ENCODE measurements around the gene HEPACAM2. TPM values are rescaled to one million over a fixed set of nuclear protein-coding genes. Genes with fewer than 3 reads are reported as not detected.

HEPACAM2 gene
- total RNA-seq, 1 experiment from 2014 or later, result not detected

- H3K4me1 Mint-ChIP-seq (ENCODE audit: low read depth, unreplicated experiment), result no peaks in the 10 kb centered on the region
Measured at GRCh38 chr7:93138576-93138975, 87.7 kb downstream of the HEPACAM2 start.

More at GRCh38 chr7:93138576-93138975, 87.7 kb downstream of the HEPACAM2 start:
- no peak for DNase-seq
- Mint-ChIP-seq H3K27me3 (ENCODE audit: unreplicated experiment) (no peaks in the 10 kb centered on the region), H3K4me3 (ENCODE audit: low read depth, unreplicated experiment) (no peak overlapping the region), H3K9me3 (ENCODE audit: low read depth, unreplicated experiment) (peaks cover 12% of the 10 kb centered on the region), H3K36me3 (ENCODE audit: insufficient read depth, unreplicated experiment) (no peaks in the 10 kb centered on the region), H3K27ac (ENCODE audit: unreplicated experiment) (no peak overlapping the region)
- CTCF ChIA-PET, result interaction anchor here (0.6 kb wide), 1 partner anchor 926 kb away, joined by 8 read pairs; no protein-coding TSS in a partner anchor
- BruUV-seq (replicated peaks), result no TSS peak
- intact Hi-C loops (cut with micrococcal nuclease; ENCODE audit: unreplicated experiment), result no loop called here
- no peak for TF ChIP-seq CTCF (IDR thresholded peaks at IDR 0.05; ENCODE audit: unreplicated experiment)

Other genes with a start within 250 kb of the HEPACAM2 start
- gene SAMD9, start 108.5 kb downstream of the HEPACAM2 start, total RNA-seq (2022), result 74.8 and 167 TPM in 2 replicates
- gene SAMD9L, start 78.1 kb downstream of the HEPACAM2 start, total RNA-seq (2022), result 25.9 and 60.8 TPM in 2 replicates
- 31.6 and 36.9 TPM in 2 replicates for gene VPS50, start 5.9 kb upstream of the HEPACAM2 start, total RNA-seq (2022)

Measured in Calu3 (cell line).